ENCODE measurements around the gene KRTAP24-1.

GRCh38 chr21:30251781-30252180 lies 31.0 kb downstream of the KRTAP24-1 start:
- TF ChIP-seq CHD2 (IDR thresholded peaks at IDR 0.05; ENCODE audit: low read length, partially characterized antibody) = no peak
- TF ChIP-seq CTCF (IDR thresholded peaks at IDR 0.05) = no peak
- no peak for TF ChIP-seq EZH2phosphoT487 (IDR thresholded peaks at IDR 0.05; ENCODE audit: borderline replicate concordance, low read depth)
- no peak for TF ChIP-seq FOSL2 (IDR thresholded peaks at IDR 0.05; ENCODE audit: borderline replicate concordance, low read depth)
- no peak for TF ChIP-seq RCOR1 (IDR thresholded peaks at IDR 0.05; ENCODE audit: low read length)
- TF ChIP-seq EP300 (IDR thresholded peaks at IDR 0.05; ENCODE audit: borderline replicate concordance in 1 of 2, low read depth in 1 of 2, low read length in 1 of 2) = no peak
- TF ChIP-seq NFIC (IDR thresholded peaks at IDR 0.05; ENCODE audit: borderline replicate concordance) = no peak
- TF ChIP-seq MAX (IDR thresholded peaks at IDR 0.05; ENCODE audit: low read depth) = no peak
- no peak for TF ChIP-seq IRF3 (IDR thresholded peaks at IDR 0.05; ENCODE audit: low read depth, low read length)
- no peak for TF ChIP-seq RFX5 (IDR thresholded peaks at IDR 0.05; ENCODE audit: low read length)
- TF ChIP-seq TCF12 (IDR thresholded peaks at IDR 0.05) = no peak
- no peak for TF ChIP-seq PBX3 (IDR thresholded peaks at IDR 0.05)
- no peak for TF ChIP-seq TAF1 (IDR thresholded peaks at IDR 0.05; ENCODE audit: borderline replicate concordance, low read depth, low read length)
- no peak for TF ChIP-seq FOXM1 (IDR thresholded peaks at IDR 0.05; ENCODE audit: low read depth)
